GM12875 (cell line): ENCODE measurements around the gene ARPC1B.

ENCODE experiments used
- H3K4me3 ChIP-seq: one replicate; pipeline ENCODE4 v1.5.1; 2011; ENCODE audit warnings: low read depth, low read length, control low read depth
- CTCF ChIP-seq: IDR thresholded peaks from 2 replicates; pipeline ENCODE4 v1.5.1; 2011; ENCODE audit warnings: low read depth, mild to moderate bottlenecking, control low read depth, inconsistent platforms, low read length, moderate library complexity, borderline replicate concordance; ENCODE audit not compliant: insufficient read depth

The ARPC1B gene

GRCh38 chr7:99362801-99363200 lies 11.7 kb upstream of the ARPC1B start:
- H3K4me3 ChIP-seq: no peak overlapping the region
- TF ChIP-seq CTCF: no peak

DNA sequence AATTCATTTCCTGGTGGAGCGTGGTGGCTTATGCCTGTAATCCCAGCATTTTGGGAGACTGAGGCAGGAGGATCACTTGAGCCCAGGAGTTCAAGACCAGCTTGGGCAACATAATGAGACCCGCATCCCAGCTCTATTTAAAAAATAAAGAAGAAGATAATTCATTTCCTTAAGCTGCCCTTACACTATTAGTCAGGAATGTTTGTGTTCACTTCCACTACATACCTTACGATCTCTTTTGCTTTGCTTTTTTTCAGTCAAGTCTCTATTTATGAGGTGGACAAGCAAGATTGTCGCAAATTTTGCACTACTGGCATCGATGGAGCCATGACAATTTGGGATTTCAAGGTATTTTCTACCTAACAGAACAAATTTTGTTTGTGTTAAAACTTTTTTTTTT lies 11.2 kb upstream of the ARPC1B start:
- H3K4me3 ChIP-seq: no peak overlapping the region
- TF ChIP-seq CTCF: no peak

DNA sequence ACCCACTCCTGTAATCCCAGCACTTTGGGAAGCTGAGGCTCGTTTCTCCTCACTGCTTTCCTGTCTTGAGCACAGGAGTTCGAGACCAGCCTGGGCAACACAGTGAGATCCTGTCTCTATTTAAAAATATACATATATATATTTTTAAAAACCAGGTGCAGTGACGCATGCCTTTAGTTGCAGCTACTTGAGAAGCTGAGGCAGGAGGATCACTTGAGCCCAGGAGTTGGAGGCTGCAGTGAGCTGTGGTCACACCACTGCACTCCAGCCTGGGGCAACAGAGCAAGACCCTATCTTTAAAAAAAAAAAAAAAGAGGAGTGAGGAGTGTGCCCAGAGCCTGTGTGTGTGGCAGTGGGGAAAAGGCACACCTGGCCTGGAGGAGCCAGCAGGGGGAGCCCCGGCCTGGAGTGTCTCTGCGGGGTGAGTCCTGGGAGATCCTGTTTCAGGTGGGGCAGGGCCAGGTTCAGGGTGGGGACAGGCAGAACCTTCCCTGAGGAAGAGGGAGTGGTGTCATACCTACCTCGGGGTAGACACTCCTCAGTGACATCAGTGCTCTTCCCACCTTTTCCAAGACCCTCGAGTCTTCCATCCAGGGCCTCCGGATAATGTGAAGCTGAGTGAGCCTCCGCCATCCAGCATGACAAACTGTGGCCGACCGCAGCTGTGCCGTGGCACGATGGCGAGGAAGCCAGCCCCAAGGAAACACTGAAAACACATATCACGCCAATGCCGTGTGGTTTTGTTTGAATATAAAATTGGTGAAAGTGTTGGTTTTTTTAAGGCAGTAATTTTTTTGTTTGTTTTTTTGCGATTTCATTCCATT lies 9.0 kb upstream of the ARPC1B start:
- TF ChIP-seq CTCF: peak; percentile 75
- no peak overlapping the region for H3K4me3 ChIP-seq

- no peak for TF ChIP-seq CTCF
- H3K4me3 ChIP-seq: no peak overlapping the region
These were observed 7.9 kb upstream of the ARPC1B start for GRCh38 chr7:99366646-99367045.

DNA sequence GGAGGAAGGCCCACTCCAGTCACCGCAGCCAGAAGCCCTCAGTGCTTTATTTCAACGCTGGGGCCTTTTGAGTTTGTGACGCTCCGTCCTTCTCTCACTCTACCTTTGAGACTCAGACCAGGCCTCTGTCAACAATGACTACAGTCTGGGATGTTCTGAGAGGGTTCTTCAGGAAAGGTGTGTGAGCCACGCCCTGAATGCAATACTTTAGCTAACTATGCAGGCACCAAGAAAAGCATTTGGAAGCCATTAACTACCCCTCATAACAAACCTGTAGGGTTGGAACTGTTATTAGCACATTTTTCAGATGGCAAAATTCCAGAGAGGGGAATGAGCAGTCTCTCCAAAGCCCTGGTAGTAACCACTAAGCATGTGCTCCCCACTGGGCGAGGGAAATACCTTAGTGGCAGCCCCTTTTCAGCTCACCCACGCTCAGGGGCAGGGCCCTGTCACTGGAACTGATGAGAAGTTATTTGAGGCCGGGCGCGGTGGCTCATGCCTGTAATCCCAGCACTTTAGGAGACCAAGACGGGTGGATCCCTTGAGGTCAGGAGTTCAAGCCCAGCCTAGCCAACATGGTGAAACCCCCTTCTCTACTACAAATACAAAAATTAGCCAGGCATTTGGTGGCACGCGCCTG lies 5.7 kb upstream of the ARPC1B start:
- TF ChIP-seq CTCF: no peak
- H3K4me3 ChIP-seq: no peak overlapping the region

DNA sequence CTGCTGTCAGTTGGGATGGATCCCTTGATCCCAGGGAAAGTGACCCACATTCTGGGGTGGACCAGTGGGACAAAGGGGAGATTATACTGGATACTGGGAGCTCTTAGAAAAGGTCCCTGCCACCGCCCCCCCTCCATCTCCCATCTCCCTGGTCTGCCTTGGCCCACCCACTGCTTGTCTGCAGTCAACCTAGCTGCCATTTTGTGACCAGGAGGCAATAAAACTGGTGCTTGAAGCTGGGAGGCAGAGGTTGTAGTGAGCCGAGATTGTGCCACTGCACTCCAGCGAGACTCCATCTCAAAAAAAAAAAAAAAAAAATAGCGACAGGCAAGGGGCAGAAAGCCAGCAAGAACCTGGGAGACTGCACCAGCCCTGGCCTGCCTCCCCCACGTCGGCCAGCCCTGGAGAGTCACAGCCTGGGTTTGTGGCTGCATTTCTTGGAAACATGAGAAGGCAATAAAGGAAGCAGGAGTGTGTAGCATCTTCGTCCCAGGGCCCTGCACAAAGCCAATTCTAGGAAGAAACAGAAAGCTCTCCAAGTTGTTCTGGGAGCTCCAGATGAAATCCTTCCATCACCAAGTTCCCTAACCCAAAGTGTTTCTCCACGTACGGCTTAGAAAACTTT lies 4.7 kb upstream of the ARPC1B start:
- H3K4me3 ChIP-seq: no peak overlapping the region
- TF ChIP-seq CTCF: no peak

GRCh38 chr7:99371376-99371920 lies 3.1 kb upstream of the ARPC1B start:
- no peak for TF ChIP-seq CTCF
- H3K4me3 ChIP-seq: no peak overlapping the region
